ENCODE data around the gene NID1. TPM values are rescaled to one million over a fixed set of nuclear protein-coding genes. Genes with fewer than 3 reads are reported as not detected.

The NID1 gene
- total and polyA plus RNA-seq, 9 of the 15 experiments (the other 6 are each of a cell fraction or from before 2014, with no cell fraction given) = 0.22 TPM; not detected in 8

- FAIRE-seq (no peak), ATAC-seq (no peak), DNase-seq (ENCODE audit: extremely low read depth in 1 of 4, low spot score in 3 of 4) (no peak)
- Histone ChIP-seq H3K4me2 (ENCODE audit: insufficient read depth, low read length) (no peak overlapping the region), H3K9ac (ENCODE audit: insufficient read depth in 1 of 2, low read depth in 2 of 2, low read length in 2 of 2) (no peak overlapping the region), H3K79me2 (ENCODE audit: control insufficient read depth, insufficient read depth, low read length) (no peaks in the 10 kb centered on the region), H3K9me1 (ENCODE audit: control insufficient read depth, insufficient read depth, low read length) (no peaks in the 10 kb centered on the region), H3K9me3 (replicated peaks; ENCODE audit: control insufficient read depth, insufficient read depth, low read depth, low read length) (no peaks in the 10 kb centered on the region), H3K27ac (ENCODE audit: extremely low read depth, low read depth, low read length) (no peak overlapping the region), H3K27me3 (ENCODE audit: control insufficient read depth in 2 of 2, insufficient read depth in 2 of 2, low read length in 2 of 2) (peaks cover under 1 to 30% of the 10 kb centered on the region in 2 experiments; a peak in 3 of 5 replicates), H3K4me1 (replicated peaks in 1 of 2; ENCODE audit: control insufficient read depth in 2 of 2, insufficient read depth in 2 of 2, low read length in 2 of 2) (peaks cover 0 to 5% of the 10 kb centered on the region in 2 experiments; a peak in 3 of 5 replicates), H2AFZ (ENCODE audit: low read depth, low read length) (no peak overlapping the region), H3K36me3 (ENCODE audit: control insufficient read depth, insufficient read depth, low read length) (no peaks in the 10 kb centered on the region), H4K20me1 (replicated peaks; ENCODE audit: control insufficient read depth, insufficient read depth, low read length) (no peaks in the 10 kb centered on the region), H3K4me3 (no peak overlapping the region)
- POLR2A ChIA-PET = interaction anchor here (1.5 kb wide), 1 partner anchor 376 kb away, joined by 4 read pairs; no protein-coding TSS in a partner anchor
- WGBS (ENCODE audit: insufficient coverage, low coverage, missing lambda C conversion rate) = 12% methylated on average over 17 of the region's 17 CpGs
- intact Hi-C loops (cut with micrococcal nuclease) (no loop called here), in situ Hi-C loops (cut with MboI) (loop anchor here (5.0 to 25.0 kb wide), 3 partner anchors 381 to 1451 kb away; no protein-coding TSS in a partner anchor)
- TF ChIP-seq NELFE (IDR thresholded peaks at IDR 0.05; ENCODE audit: insufficient read depth, insufficient read length) (no peak), SETDB1 (IDR thresholded peaks at IDR 0.05; ENCODE audit: low read length) (no peak), SIN3B (IDR thresholded peaks at IDR 0.05; ENCODE audit: low read depth) (no peak), ELF4 (CRISPR knock-in tag; IDR thresholded peaks at IDR 0.05) (no peak), HIVEP1 (CRISPR knock-in tag; IDR thresholded peaks at IDR 0.05) (no peak), ZNF76 (CRISPR knock-in tag; IDR thresholded peaks at IDR 0.05; ENCODE audit: borderline replicate concordance) (no peak), SRSF3 (IDR thresholded peaks at IDR 0.05; ENCODE audit: insufficient read depth, low read length) (no peak), NRF1 (conservative IDR thresholded peaks at IDR 0.05 in 1 of 2, IDR thresholded peaks at IDR 0.05 in 1 of 2) (no peak), U2AF1 (optimal IDR thresholded peaks at IDR 0.05; ENCODE audit: low read depth, low read length) (no peak), MTA3 (IDR thresholded peaks at IDR 0.05; ENCODE audit: borderline replicate concordance) (no peak), RBBP5 (IDR thresholded peaks at IDR 0.05; ENCODE audit: borderline replicate concordance, insufficient read depth, low read length, poor library complexity, severe bottlenecking) (no peak)
- CTCF ChIA-PET (ENCODE audit: low intra/inter-chr PET ratio) = no interaction called here
- BruUV-seq (replicated peaks) = no TSS peak
Observed at GRCh38 chr1:236111527-236112331, 46.8 kb upstream of the NID1 start.

All from K562 (cell line).